GM18868 (cell line): ENCODE results near the gene HSPA6.
"Not testable (repeated sequence)": the region's sequence is repeated elsewhere in the genome, so short reads cannot be mapped to it uniquely, and the experiment has no call there.

Experiments used
- ATAC-seq: cut with Tn5 transposase; IDR thresholded peaks from one replicate; pipeline ENCODE4 v1.9.1; 2021; ENCODE audit warnings: mild to moderate bottlenecking, moderate library complexity; ENCODE audit not compliant: unreplicated experiment

HSPA6 gene

GRCh38 chr1:161502641-161503393 is 21.5 kb upstream of the HSPA6 start:
- ATAC-seq = no peak

- ATAC-seq = no peak
These were observed 21.0 kb upstream of the HSPA6 start for GRCh38 chr1:161503394-161503748.

DNA sequence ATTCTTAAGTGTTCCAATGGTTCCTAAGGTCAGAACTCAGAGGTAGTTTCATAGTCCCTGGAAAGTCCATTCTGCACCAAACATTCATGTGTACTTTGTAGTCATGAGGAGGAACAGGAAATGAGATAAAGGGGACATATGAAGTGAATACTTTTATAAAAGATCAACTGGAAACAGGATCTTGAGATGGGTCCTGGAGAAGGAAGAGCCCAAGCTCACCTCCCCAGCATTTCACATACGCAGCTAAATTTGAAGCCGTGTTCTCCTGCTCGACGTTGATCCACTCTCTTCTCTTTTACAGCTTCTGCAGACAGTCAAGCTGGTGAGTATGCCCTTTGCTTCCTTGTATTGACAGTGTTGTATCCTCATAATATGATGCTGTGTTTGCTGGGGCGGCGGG is 18.7 kb upstream of the HSPA6 start:
- no peak for ATAC-seq

DNA sequence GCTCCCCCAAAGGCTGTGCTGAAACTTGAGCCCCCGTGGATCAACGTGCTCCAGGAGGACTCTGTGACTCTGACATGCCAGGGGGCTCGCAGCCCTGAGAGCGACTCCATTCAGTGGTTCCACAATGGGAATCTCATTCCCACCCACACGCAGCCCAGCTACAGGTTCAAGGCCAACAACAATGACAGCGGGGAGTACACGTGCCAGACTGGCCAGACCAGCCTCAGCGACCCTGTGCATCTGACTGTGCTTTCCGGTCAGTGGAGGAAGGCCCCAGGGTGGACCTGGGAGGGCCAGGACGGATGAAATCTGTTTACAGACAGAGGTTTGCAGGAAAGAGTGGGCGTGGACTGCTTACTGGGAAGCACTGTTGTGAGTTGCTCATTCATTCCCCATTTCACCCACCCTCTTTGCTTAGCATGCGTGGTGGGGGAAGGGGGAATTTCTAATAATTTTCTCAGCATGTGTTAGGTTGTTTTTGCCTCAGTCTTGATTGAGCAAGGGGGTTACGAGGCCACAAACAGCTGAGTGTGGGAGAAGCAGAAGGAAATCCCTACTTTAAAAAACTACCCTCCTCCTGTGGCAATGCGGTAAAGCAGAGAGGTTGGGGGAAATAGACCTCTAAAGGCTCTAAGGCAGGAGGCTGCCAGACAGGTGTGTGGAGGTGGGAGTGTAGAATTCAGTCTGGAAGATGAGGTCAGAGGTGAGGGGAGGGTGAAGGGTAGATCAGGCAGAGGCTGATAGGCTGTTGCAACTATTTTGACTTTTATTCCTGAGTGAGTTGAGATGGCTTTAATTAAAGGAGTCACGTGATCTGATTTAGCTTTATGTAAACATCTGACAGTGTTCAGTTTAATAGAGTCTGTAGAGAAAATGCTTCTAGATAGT is 17.8 kb upstream of the HSPA6 start:
- no peak for ATAC-seq

DNA sequence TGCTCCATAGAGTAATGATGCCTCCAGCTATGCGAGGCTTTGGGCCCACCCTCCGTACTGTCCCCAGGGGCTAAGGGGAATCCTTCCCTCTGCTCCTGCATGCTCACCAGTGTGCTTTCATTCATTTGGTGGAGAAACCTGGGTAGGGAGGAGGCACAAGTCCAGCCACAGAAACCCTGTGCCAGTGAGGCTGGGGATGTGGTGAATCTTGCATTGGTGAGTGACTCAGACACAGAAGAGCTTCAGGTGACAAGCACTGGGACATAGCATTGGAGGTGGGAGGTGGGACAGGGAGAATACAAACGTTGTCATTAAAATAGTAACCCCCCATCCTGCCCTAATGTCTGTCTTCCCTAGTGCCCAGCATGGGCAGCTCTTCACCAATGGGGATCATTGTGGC is 13.9 kb upstream of the HSPA6 start:
- no peak for ATAC-seq

DNA sequence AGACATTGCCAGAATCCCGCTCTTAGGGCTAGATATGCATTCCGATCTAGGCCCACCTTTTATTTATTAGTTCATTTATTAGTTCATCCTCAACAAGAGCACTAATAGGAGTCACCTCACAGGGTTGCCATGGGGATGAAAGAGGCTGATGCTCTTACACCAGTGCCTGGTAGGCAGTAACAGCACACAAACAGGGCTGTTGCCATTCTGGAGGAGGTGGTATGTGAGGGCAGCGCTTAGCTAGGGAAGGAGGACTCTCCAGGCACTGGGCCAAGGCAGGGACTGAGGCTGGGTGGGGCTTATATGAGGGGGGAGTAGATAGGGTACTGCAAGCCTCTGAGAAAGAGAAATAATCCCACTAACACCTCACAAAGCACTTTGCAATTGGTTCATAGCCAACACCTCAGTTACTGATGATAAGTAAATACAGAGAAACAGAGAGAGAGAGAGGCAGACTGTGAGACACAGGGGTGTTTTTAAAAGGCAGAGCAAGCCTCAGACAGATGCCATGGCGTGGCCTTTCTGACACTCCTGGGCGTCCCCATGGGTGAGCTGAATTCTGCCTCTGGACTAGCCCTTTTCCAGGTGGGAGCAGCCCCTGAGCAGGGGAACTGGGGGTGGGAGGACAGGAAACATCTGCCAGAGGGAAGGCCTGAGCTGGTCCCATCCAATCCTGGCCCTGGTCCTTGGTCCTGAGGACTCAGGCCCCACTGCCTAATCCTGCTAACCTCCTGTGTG is 13.2 kb upstream of the HSPA6 start:
- no peak for ATAC-seq

GRCh38 chr1:161511756-161512060 is 12.6 kb upstream of the HSPA6 start:
- no peak for ATAC-seq

- ATAC-seq = not testable (repeated sequence)
These were observed 11.5 kb upstream of the HSPA6 start for GRCh38 chr1:161512636-161513447.

- not testable (repeated sequence) for ATAC-seq
These were observed 10.9 kb upstream of the HSPA6 start for GRCh38 chr1:161513448-161513780.

GRCh38 chr1:161513953-161514352 is 10.4 kb upstream of the HSPA6 start:
- not testable (repeated sequence) for ATAC-seq

DNA sequence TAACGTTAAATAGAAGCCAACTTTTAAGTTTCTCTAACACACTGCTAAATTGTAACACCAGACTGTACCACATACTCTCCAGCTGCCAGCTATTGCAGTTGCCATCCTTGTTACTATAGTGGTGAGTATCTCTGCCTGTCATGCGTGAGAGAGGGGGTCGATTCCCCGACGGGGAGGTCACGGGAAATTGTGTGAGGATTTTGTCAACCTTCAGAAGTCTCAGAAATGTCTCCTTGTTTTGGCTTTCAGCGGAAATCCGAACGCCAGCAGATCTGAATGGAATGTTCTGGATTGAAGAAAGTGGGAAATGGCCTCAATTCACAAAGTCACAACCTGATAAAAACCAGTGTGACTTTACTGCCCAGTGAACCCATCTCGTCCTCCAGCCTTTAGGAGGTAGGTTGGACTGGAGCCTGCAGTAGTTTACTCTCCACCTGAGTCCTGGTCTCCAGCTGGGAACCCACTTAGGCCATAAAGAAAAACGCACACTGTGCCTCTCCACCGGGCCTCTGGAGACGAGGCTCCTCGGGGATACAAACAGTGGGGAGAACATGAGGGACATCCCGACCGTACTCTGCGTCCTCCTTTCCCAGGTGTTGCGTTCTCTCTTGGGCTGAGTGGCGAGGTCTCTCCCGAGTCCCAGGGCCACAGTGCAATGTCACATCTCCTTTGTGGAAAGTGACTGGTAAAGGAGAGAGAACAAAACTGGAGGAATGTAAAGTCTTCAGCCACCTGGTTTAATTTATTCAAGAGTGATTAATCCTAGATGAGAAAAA is 1.1 kb upstream of the HSPA6 start:
- ATAC-seq = not testable (repeated sequence)

GRCh38 chr1:161524742-161525291 is 477 bp downstream of the HSPA6 start:
- ATAC-seq = peak; percentile 27

- not testable (repeated sequence) for ATAC-seq
These were observed 981 bp downstream of the HSPA6 start for GRCh38 chr1:161525321-161525720.

- not testable (repeated sequence) for ATAC-seq
These were observed 1.6 kb downstream of the HSPA6 start for GRCh38 chr1:161525918-161526317.

GRCh38 chr1:161528550-161528949 is 4.2 kb downstream of the HSPA6 start:
- not testable (repeated sequence) for ATAC-seq

GRCh38 chr1:161529463-161530104 is 5.2 kb downstream of the HSPA6 start:
- not testable (repeated sequence) for ATAC-seq

DNA sequence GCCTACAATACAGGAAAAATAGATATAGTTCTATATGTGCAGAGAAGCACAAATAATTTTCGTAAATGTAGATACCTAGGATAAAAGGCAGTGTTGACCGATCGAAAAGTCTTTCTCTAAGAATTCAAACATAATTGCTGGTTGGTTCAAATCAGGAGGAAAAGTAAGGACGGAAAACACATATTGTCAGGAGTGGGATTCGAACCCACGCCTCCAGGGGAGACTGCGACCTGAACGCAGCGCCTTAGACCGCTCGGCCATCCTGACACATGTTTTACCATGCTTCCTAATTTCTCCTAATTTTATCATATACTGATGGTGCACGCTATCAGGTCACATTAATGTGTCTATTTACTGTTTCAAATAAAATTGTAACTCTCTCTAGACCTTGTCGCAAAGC is 5.8 kb downstream of the HSPA6 start:
- ATAC-seq = peak; percentile 32

DNA sequence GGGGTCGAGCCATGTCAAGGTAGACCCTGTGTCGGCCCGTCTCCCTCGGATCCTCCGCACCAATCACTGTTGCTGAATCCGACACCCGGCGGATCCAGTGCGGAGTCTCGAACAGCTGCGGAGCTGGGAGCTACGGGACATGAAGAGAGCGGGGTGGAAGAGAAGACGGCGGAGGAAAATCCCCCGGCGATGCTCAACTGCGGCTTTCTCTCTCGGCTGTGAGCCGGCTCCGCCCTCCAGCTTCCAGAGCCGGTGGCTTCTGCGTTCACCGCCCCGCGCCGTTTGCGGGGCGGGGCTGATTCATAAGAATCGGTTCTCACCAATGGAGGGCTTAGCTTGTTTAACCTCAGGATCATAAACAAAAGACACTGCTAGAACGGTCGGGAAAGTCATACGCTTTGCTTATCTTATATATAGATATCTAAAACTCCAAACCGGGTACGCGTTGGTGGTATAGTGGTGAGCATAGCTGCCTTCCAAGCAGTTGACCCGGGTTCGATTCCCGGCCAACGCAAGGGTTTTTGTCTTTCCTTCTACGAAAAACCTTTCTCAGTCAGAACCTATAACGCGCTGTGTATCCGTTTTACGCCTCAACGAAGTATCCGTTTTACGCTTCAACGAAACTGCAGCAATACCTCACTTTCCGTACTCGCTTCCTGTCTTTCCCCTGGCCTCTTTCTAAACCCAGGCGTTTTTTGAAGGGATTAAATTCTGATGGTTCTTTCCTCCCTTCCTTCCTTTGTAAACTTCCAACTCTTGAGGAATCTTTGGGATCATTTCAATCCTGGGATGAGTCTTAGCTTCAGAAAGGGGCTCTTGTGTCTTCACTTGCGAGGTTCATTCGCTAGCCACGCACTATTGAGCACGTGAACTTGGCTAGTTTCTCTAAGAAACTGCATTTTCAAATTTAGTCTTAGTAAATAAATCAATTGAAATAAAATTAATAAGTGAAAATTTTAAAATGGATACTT is 6.6 kb downstream of the HSPA6 start:
- peak; percentile 71 for ATAC-seq
